ENCODE results near the gene PTPN6. TPM values are rescaled to one million over a fixed set of nuclear protein-coding genes. Genes with fewer than 3 reads are reported as not detected.

The PTPN6 gene
- total RNA-seq, 1 donor from 2014 or later = 70.2 TPM

DNA sequence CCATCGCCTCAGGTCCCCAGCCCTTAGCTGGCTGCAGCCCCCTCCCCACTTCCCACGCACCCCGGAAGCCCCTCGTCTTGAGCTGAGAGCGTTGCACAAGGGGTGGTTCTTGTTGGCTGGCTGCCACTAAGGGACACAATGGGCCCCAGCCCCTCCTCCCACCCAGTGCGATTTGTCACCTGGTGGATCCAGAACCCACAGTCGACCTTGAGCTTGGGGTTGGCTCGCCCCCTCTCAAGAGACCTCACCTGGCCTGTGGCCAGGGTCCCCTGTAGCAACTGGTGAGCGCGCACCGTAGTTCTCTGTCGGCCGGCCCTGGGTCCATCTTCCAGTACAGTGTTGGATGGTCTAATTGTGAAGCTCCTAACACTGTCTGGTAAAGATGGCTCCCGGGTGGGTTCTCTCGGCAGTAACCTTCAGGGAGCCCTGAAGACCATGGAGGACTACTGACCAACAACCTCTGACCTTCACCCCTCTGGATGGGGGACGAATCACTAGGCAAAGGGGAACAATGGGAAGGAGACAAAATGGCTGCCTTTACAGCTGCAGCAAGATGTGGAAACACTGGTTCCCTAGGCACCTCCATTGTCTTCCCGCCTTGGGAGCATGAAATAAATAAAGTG lies 12.7 kb downstream of the PTPN6 start:
- Mint-ChIP-seq H3K4me3 (ENCODE audit: low read depth) (peak overlapping the region; percentile 97), H3K4me1 (ENCODE audit: low read depth) (peaks cover 44% of the 10 kb centered on the region), H3K27ac (peak overlapping the region; percentile 99), H3K27me3 (no peaks in the 10 kb centered on the region), H3K36me3 (ENCODE audit: insufficient read depth) (peaks cover 22% of the 10 kb centered on the region), H3K9me3 (ENCODE audit: low read depth) (no peaks in the 10 kb centered on the region)
- TF ChIP-seq, protein P1, sequence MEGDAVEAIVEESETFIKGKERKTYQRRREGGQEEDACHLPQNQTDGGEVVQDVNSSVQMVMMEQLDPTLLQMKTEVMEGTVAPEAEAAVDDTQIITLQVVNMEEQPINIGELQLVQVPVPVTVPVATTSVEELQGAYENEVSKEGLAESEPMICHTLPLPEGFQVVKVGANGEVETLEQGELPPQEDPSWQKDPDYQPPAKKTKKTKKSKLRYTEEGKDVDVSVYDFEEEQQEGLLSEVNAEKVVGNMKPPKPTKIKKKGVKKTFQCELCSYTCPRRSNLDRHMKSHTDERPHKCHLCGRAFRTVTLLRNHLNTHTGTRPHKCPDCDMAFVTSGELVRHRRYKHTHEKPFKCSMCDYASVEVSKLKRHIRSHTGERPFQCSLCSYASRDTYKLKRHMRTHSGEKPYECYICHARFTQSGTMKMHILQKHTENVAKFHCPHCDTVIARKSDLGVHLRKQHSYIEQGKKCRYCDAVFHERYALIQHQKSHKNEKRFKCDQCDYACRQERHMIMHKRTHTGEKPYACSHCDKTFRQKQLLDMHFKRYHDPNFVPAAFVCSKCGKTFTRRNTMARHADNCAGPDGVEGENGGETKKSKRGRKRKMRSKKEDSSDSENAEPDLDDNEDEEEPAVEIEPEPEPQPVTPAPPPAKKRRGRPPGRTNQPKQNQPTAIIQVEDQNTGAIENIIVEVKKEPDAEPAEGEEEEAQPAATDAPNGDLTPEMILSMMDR (IDR thresholded peaks at IDR 0.05; ENCODE audit: unreplicated experiment) = no peak
- DNase-seq (ENCODE audit: low spot score, unreplicated experiment) = no peak

DNA sequence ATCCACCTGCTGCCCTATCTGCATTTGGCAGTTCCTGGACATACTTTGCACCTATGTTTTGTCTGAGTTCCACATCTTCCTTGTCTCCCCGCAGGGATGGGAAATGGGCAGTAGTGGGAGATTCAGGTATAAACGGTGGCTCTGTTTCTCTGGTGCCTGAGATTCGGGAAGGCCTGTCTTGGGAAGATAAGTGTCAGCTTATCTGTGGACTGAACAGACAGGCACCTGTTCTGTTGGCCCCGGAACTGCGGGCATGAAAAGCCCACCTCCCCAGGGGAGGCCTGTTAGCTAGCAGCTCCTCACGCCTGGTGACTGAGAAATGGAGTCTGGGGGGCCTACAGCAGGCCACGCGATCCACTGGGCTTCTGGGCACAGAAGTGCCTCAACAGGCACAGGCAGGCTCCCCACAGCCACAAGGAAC lies 13.5 kb downstream of the PTPN6 start:
- Mint-ChIP-seq H3K36me3 (ENCODE audit: insufficient read depth) (peaks cover 22% of the 10 kb centered on the region), H3K4me1 (ENCODE audit: low read depth) (peaks cover 50% of the 10 kb centered on the region), H3K27me3 (no peaks in the 10 kb centered on the region)

DNA sequence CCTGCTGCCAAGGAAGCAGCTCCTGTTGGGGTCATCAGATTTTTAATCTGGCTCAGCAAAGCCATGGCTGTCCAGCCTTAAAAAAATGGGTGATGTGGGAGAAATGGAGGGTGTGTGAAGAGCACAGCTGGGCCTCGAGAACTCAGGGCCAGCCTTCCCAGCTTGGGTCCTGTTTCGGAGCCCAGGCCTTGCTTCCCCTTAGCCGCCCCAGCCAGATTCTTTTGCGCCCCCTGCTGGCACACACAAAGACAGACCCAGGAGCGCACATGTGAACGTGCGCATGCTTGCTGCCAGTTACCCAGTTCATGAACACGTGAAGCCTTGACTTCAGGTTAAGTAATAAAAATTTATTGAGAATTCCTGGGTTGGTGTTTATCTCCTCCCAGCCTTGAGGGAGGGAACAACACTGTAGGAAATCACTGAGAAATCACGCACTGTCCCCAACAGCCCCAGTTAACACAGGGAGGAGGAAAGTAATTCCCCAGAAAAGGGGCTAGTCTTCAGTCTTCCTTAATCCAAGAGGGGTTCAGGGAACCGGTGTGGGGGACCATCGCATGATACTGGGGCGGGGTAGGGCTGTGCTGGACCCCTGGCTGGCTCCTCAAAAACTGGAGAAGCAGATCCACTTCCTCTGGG lies 14.0 kb downstream of the PTPN6 start:
- Mint-ChIP-seq H3K27ac (peak overlapping the region; percentile 99), H3K27me3 (no peaks in the 10 kb centered on the region), H3K4me1 (ENCODE audit: low read depth) (peaks cover 53% of the 10 kb centered on the region), H3K4me3 (ENCODE audit: low read depth) (peak overlapping the region; percentile 97), H3K9me3 (ENCODE audit: low read depth) (no peaks in the 10 kb centered on the region), H3K36me3 (ENCODE audit: insufficient read depth) (peaks cover 22% of the 10 kb centered on the region)
- peak; percentile 90 for DNase-seq (ENCODE audit: low spot score, unreplicated experiment)
- TF ChIP-seq, protein P1 (IDR thresholded peaks at IDR 0.05; ENCODE audit: unreplicated experiment) = peak; percentile 96

More for the DNA sequence above, 13.5 kb downstream of the PTPN6 start:
- no peak for DNase-seq (ENCODE audit: low spot score, unreplicated experiment)
- TF ChIP-seq, protein P1 (IDR thresholded peaks at IDR 0.05; ENCODE audit: unreplicated experiment) = no peak
- Mint-ChIP-seq H3K9me3 (ENCODE audit: low read depth) (no peaks in the 10 kb centered on the region), H3K27ac (peak overlapping the region; percentile 99), H3K4me3 (ENCODE audit: low read depth) (peak overlapping the region; percentile 97)

DNA sequence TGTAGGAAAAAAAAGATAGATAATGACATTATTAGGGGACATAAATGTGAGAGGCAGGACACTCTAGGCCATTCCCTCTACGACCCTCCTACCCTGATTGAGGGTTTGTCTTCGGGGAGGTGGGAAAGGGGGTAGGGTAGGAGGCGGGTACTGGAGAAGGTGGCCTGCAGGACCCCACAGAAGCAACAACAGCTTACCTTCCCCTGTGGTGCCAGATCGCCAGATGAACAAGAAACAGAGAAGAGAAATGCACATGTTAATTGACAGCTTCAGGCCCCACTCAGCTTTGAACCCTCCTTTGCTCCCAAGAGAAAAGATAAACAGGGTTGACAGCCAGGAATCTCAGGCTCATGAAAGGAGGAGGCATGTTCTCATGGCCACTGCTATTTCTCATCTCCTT lies 14.6 kb downstream of the PTPN6 start:
- Mint-ChIP-seq H3K36me3 (ENCODE audit: insufficient read depth) (peaks cover 22% of the 10 kb centered on the region), H3K27ac (peak overlapping the region; percentile 99), H3K4me1 (ENCODE audit: low read depth) (peaks cover 53% of the 10 kb centered on the region), H3K9me3 (ENCODE audit: low read depth) (no peaks in the 10 kb centered on the region), H3K27me3 (no peaks in the 10 kb centered on the region), H3K4me3 (ENCODE audit: low read depth) (peak overlapping the region; percentile 97)
- TF ChIP-seq, protein P1 (IDR thresholded peaks at IDR 0.05; ENCODE audit: unreplicated experiment) = no peak
- DNase-seq (ENCODE audit: low spot score, unreplicated experiment) = no peak

DNA sequence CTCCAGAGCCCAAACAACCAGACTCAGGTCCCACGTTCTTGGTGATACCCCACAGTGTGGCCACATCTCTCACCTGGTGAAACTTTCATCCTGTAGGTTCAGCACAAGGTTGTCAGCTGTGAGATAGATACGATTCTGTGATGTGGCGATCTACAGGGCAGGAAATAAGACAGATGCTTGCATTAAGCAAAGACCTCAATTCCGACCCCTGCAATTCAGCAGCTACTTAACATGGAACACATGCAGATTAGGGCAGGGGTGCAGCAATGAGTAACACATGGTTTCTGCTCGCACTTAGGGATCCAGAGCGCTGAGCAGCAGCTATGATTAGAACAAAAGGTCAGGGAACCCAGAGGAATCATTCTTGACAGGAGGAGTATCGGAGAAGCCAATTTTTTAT lies 15.2 kb downstream of the PTPN6 start:
- no peak for DNase-seq (ENCODE audit: low spot score, unreplicated experiment)
- H3K4me1 Mint-ChIP-seq (ENCODE audit: low read depth) = peaks cover 54% of the 10 kb centered on the region
- TF ChIP-seq, protein P1 (IDR thresholded peaks at IDR 0.05; ENCODE audit: unreplicated experiment) = no peak
- no peak overlapping the region for H3K4me3 Mint-ChIP-seq (ENCODE audit: low read depth)
- H3K27me3 Mint-ChIP-seq = no peaks in the 10 kb centered on the region
- H3K27ac Mint-ChIP-seq = peak overlapping the region; percentile 90
- no peaks in the 10 kb centered on the region for H3K9me3 Mint-ChIP-seq (ENCODE audit: low read depth)
- H3K36me3 Mint-ChIP-seq (ENCODE audit: insufficient read depth) = peaks cover 22% of the 10 kb centered on the region
